ENCODE data around the gene TGFBR3.

DNA sequence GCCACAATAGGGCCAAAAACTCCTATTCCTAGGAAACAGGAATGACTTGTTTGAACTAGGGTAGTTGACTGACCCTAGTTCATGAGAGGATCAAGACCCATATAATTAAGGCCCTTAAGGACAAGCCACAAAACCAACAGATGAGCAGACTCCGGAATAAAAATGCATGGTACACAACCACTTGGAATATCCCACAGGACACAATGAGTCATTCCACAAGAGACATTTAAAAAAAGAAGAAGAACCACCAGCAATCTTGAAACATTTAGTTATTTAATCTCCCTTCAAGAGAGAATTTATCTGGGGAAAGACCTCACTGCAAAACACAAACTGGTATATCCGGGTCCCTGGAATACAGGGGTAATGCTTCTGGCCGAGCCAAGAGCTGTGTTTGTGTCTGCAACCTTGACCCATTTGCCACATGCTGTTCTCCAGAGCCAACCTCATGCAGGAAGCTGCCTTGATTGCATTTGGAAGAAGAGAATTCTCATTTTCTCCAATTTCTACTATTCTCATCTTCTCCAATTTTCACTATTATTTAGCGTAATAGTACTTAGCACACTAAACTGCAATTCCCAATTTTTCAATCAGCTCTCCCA lies 135.5 kb downstream of the TGFBR3 start:
- TF ChIP-seq, protein P1, sequence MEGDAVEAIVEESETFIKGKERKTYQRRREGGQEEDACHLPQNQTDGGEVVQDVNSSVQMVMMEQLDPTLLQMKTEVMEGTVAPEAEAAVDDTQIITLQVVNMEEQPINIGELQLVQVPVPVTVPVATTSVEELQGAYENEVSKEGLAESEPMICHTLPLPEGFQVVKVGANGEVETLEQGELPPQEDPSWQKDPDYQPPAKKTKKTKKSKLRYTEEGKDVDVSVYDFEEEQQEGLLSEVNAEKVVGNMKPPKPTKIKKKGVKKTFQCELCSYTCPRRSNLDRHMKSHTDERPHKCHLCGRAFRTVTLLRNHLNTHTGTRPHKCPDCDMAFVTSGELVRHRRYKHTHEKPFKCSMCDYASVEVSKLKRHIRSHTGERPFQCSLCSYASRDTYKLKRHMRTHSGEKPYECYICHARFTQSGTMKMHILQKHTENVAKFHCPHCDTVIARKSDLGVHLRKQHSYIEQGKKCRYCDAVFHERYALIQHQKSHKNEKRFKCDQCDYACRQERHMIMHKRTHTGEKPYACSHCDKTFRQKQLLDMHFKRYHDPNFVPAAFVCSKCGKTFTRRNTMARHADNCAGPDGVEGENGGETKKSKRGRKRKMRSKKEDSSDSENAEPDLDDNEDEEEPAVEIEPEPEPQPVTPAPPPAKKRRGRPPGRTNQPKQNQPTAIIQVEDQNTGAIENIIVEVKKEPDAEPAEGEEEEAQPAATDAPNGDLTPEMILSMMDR (IDR thresholded peaks at IDR 0.05 in 4 of 5, conservative IDR thresholded peaks at IDR 0.05 in 1 of 5) = no peak
- TF ChIP-seq POLR2A (IDR thresholded peaks at IDR 0.05) = no peak

Data from gastrocnemius medialis (tissue), 4 donors.